ENCODE data around the gene KCNA10. TPM values are rescaled to one million over a fixed set of nuclear protein-coding genes. Genes with fewer than 3 reads are reported as not detected.

Gene KCNA10
- total and polyA plus RNA-seq, 10 of the 15 experiments (the other 5 are each of a cell fraction or from before 2014, with no cell fraction given): not detected

- SMC1A ChIA-PET (ENCODE audit: uncharacterized antibody, unreplicated experiment): interaction anchor here (1.5 kb wide), 1 partner anchor 229 kb away, joined by 4 read pairs; no protein-coding TSS in a partner anchor
- 28% methylated on average over 3 of the region's 3 CpGs for WGBS (ENCODE audit: insufficient coverage, insufficient replicate concordance, low lambda C conversion rate, missing lambda C conversion rate)
- H3K27ac ChIP-seq (ENCODE audit: control insufficient read depth, insufficient read depth): no peak overlapping the region
- no peaks in the 10 kb centered on the region for H4K20me1 ChIP-seq (ENCODE audit: control insufficient read depth, insufficient read depth)
- no peak overlapping the region for H3K4me3 ChIP-seq
- TF ChIP-seq POLR2A (IDR thresholded peaks at IDR 0.05; ENCODE audit: low read depth, low read length): no peak
- TF ChIP-seq CBX5 (IDR thresholded peaks at IDR 0.05; ENCODE audit: low read depth): no peak
- TF ChIP-seq NR2C1 (IDR thresholded peaks at IDR 0.05): no peak
- no peak for TF ChIP-seq ZNF217 (IDR thresholded peaks at IDR 0.05)
- no peak for TF ChIP-seq SMAD5 (IDR thresholded peaks at IDR 0.05; ENCODE audit: low read depth)
- TF ChIP-seq PAX8 (IDR thresholded peaks at IDR 0.05): no peak
- TF ChIP-seq RFX5 (IDR thresholded peaks at IDR 0.05; ENCODE audit: low read depth, low read length): no peak
- no peak for TF ChIP-seq EED (IDR thresholded peaks at IDR 0.05; ENCODE audit: low read depth)
- no peak for TF ChIP-seq ZBTB11 (CRISPR knock-in tag; IDR thresholded peaks at IDR 0.05)
- no peak for TF ChIP-seq PKNOX1 (IDR thresholded peaks at IDR 0.05)
- no peak for TF ChIP-seq CBX3 (IDR thresholded peaks at IDR 0.05; ENCODE audit: borderline replicate concordance, low read depth)
- TF ChIP-seq BCL11A (IDR thresholded peaks at IDR 0.05; ENCODE audit: low read depth, low read length): no peak
- no peak for TF ChIP-seq YBX1 (IDR thresholded peaks at IDR 0.05)
- no peak for TF ChIP-seq MYB (IDR thresholded peaks at IDR 0.05; ENCODE audit: borderline replicate concordance, low read depth, low read length)
- TF ChIP-seq SP1 (IDR thresholded peaks at IDR 0.05; ENCODE audit: low read depth, low read length): no peak
- TF ChIP-seq, protein P1, sequence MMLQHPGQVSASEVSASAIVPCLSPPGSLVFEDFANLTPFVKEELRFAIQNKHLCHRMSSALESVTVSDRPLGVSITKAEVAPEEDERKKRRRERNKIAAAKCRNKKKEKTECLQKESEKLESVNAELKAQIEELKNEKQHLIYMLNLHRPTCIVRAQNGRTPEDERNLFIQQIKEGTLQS (IDR thresholded peaks at IDR 0.05; ENCODE audit: borderline replicate concordance, extremely low read depth, low read depth, low read length): no peak
- RAD21 ChIA-PET (ENCODE audit: unreplicated experiment): interaction anchor here (1.5 kb wide), 1 partner anchor 245 kb away, joined by 3 read pairs; no protein-coding TSS in a partner anchor
- in situ Hi-C loops (cut with MboI): no loop called here
- BruUV-seq (replicated peaks): no TSS peak
- CTCF ChIA-PET: interaction anchor here (1.3 to 1.9 kb wide), 2 partner anchors 11 to 229 kb away, joined by 4 read pairs; no protein-coding TSS in a partner anchor
- H3K9ac ChIP-seq (ENCODE audit: control insufficient read depth, insufficient read depth, low read length): no peak overlapping the region
- no peaks in the 10 kb centered on the region for H3K79me2 ChIP-seq (ENCODE audit: control insufficient read depth, insufficient read depth, low read length)
- H2AFZ ChIP-seq (ENCODE audit: control insufficient read depth, low read depth, low read length): no peak overlapping the region
- ATAC-seq (no peak), FAIRE-seq (no peak), DNase-seq (ENCODE audit: low read depth, low spot score) (no peak)
- H3K36me3 ChIP-seq (ENCODE audit: control insufficient read depth in 2 of 2, insufficient read depth in 2 of 2, low read length in 1 of 2): no peaks in the 10 kb centered on the region
- intact Hi-C loops (cut with micrococcal nuclease; ENCODE audit: unreplicated experiment): no loop called here
- H3K4me2 ChIP-seq (ENCODE audit: control insufficient read depth, insufficient read depth): no peak overlapping the region
- H3K27me3 ChIP-seq (replicated peaks in 1 of 2; ENCODE audit: control insufficient read depth in 2 of 2, insufficient read depth in 2 of 2, low read length in 1 of 2): no peaks in the 10 kb centered on the region
- no peaks in the 10 kb centered on the region for H3K9me3 ChIP-seq (replicated peaks; ENCODE audit: control insufficient read depth, insufficient read depth, low read length)
- no peaks in the 10 kb centered on the region for H3K4me1 ChIP-seq (ENCODE audit: control insufficient read depth, insufficient read depth, low read length)
- POLR2A ChIA-PET: no interaction called here
Measured at GRCh38 chr1:110535985-110536384, 17.0 kb upstream of the KCNA10 start.
